Heart right ventricle (tissue), 16 donors: ENCODE results near the gene SPECC1L. TPM values are rescaled to one million over a fixed set of nuclear protein-coding genes. Genes with fewer than 3 reads are reported as not detected.
"Not testable (repeated sequence)": the region's sequence is repeated elsewhere in the genome, so short reads cannot be mapped to it uniquely, and the experiment has no call there.

Source experiments
- ATAC-seq, 8 donors: fragments of 200-7000 bp; cut with Tn5 transposase; one replicate each; pipeline ENCODE4 v1.9.1; 2020; ENCODE audit warnings: mild to moderate bottlenecking in 8 of 8, moderate library complexity in 8 of 8, moderate number of reproducible peaks in 1 of 8
- DNase-seq, 2 donors: peaks; one replicate each; pipeline ENCODE4 v3.0.0-alpha.2; 2020
- H3K27ac ChIP-seq, 10 donors: fragments of 200-600 bp; sonication (generic) in 2 of 10; one replicate each; pipeline versions ENCODE4 v1.5.0 to v1.8.0; 2020 to 2022; ENCODE audit warnings: mild to moderate bottlenecking in 3 of 10
- H3K27me3 ChIP-seq, 7 donors: fragments of 200-600 bp; one replicate each; pipeline ENCODE4 v1.8.0; 2021 to 2022; ENCODE audit warnings: mild to moderate bottlenecking in 2 of 7
- H3K36me3 ChIP-seq, 9 donors: fragments of 200-600 bp; sonication (generic) in 1 of 9; one replicate each; pipeline versions ENCODE4 v1.5.0 to v1.8.0; 2020 to 2022; ENCODE audit warnings: mild to moderate bottlenecking in 2 of 9
- H3K4me1 ChIP-seq, 9 donors: fragments of 200-600 bp; sonication (generic) in 1 of 9; one replicate each; pipeline versions ENCODE4 v1.5.0 to v1.8.0; 2020 to 2022; ENCODE audit warnings: mild to moderate bottlenecking in 4 of 9
- H3K4me3 ChIP-seq, 10 donors: fragments of 200-600 bp; sonication (generic) in 2 of 10; one replicate each; pipeline versions ENCODE4 v1.5.0 to v1.8.0; 2020 to 2022; ENCODE audit warnings: mild to moderate bottlenecking in 7 of 10, moderate library complexity in 2 of 10
- H3K9me3 ChIP-seq, 11 donors: fragments of 200-600 bp in 10 of 11; sonication (generic) in 2 of 11; one replicate each; pipeline versions ENCODE4 v1.5.0 to v1.8.0; 2013 to 2022; ENCODE audit warnings: mild to moderate bottlenecking in 2 of 11, control low read depth in 1 of 11, moderate library complexity in 1 of 11
- WGBS, 2 donors: extraction: QIAGEN DNeasy Blood & Tissue Kit; methylation state at CpG; one replicate each; pipeline ENCODE4 v1.1.7; 2013; ENCODE audit warnings: inconsistent platforms in 1 of 2; 5-methylcytosine and 5-hydroxymethylcytosine counted together
- intact Hi-C, 10 donors: fragments of 100-400 bp; cut with DNase I; formaldehyde crosslinking; loops; one replicate each; pipeline versions ENCODE4 v1.11.1 to v1.14.2; 2022
- polyA plus RNA-seq, 2 donors: library from polyadenylated mRNA; stranded (reverse); fragments of 200-250 nt; gene quantifications; one replicate each; pipeline ENCODE4 v1.2.3, GENCODE V29; 2013
- total RNA-seq, 10 donors: library from RNA; stranded (reverse); fragmentation: NEBNext Ultra II Directional in 3 of 10; extraction: Animal tissue kit (Norgen Biotek cat#: 25700) in 3 of 10; gene quantifications; one replicate each; pipeline versions ENCODE4 v1.2.1 to v1.2.4, GENCODE V29; 2021 to 2023
- TF ChIP-seq, protein P1 (sequence below), 9 donors: fragments of 200-600 bp; sonication (generic) in 2 of 9; IDR thresholded peaks; one replicate each; pipeline versions ENCODE4 v1.5.0 to v1.8.0; 2021 to 2022; ENCODE audit warnings: antibody characterized with exemption in 9 of 9, mild to moderate bottlenecking in 5 of 9, moderate library complexity in 1 of 9
- donor health status: Arrhythmogenic right ventricular cardiomyopathy.
- donor health status: ischemic (EF 13 %, LVEDD 7.1; RV severe dilation, severe dysfunction).
- donor health status: healthy with polysubstance abuse.
- donor health status: DM: no; HTN: yes; CAD: no.
- donor health status: DM: no; HTN: no; CAD: no.
- donor health status: ischemic (EF 25% LVEDD 6.9; RV normal size, moderate dysfunction).
- donor health status: ischemic (EF 25% LVEDD 5.7; RV mildly dilated, moderate dysfunction).
- donor health status: healthy.
- donor health status: DM: yes; HTN: yes; CAD: no.
- donor health status: Ischemic cardiomyopathy.
- donor health status: ischemic (EF 35%, LVEDD 5.7; RV mildly dilated, moderate dysfunction).
- donor health status: nonischemic (EF 11% LVEDD 7.7; RV severe dilation, severe dysfunction).
- donor health status: DM: yes; HTN: yes; CAD: no.
- donor health status: PGD.
- donor health status: ischemic (EF 29% LVEDD 5.4; RV normal size, mild dysfunction).
- donor health status: nonischemic (EF 23%, LVEDD 6.1; RV moderate dilation, normal function).

Gene SPECC1L
- total and polyA plus RNA-seq, 12 donors, result 8.3 to 61.7 (median 49.5) TPM

DNA sequence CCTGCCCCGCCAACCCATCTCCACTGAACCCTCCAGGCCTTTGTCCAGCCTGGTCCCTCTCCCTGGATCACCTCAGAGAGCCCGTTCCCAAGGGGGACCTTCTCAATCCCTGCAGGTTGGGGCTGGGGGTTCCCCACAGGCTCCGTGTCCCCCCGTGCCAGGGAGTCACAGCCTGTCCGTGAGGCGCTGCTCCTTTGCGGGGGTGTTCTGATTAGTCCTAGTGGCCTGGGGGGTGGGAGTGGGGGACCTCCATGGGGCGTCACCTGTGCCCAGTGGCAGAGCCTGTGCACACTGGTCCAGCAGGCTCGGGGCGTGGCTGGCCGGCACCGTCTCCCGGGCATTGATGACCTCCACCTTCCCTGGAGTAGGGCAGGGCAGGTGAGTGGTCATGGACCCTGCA lies 37.4 kb upstream of the SPECC1L start:
- WGBS, 2 donors, result 97 to 98% methylated on average over 13 of the region's 13 CpGs

DNA sequence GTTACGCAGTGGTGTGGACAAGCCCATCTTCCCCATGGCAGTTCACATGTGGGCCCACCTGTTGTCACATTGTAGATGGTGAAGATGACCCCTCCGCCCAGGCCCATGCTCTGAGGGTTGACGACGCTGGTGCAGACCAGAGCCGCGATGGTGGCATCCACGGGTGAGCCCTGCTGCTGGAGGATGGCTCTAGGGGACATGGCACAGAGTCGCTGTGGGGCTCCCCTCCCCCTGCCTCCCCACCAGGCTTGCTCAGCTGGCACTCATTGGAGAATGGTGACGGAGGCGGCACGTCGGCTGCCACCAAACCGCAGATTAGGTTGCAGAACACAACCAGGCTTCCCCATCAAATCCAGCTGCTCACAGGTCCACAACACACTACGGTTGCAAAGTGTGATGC lies 36.8 kb upstream of the SPECC1L start:
- no peak overlapping the region for H3K4me3 ChIP-seq
- H3K9me3 ChIP-seq, result no peaks in the 10 kb centered on the region
- no peaks in the 10 kb centered on the region for H3K27me3 ChIP-seq
- DNase-seq (no peak), ATAC-seq (peak in 1 of 8 donors; percentile 14)
- intact Hi-C loops, result loop anchor here in 3 of 10 donors (5.0 kb wide), 2 partner anchors 37 to 47 kb away; no protein-coding TSS in a partner anchor
- 89 to 97% methylated on average over 14 of the region's 14 CpGs for WGBS, 2 donors
- peaks cover 0 to 19% (median 0%) of the 10 kb centered on the region in 9 donors for H3K36me3 ChIP-seq
- TF ChIP-seq, protein P1, sequence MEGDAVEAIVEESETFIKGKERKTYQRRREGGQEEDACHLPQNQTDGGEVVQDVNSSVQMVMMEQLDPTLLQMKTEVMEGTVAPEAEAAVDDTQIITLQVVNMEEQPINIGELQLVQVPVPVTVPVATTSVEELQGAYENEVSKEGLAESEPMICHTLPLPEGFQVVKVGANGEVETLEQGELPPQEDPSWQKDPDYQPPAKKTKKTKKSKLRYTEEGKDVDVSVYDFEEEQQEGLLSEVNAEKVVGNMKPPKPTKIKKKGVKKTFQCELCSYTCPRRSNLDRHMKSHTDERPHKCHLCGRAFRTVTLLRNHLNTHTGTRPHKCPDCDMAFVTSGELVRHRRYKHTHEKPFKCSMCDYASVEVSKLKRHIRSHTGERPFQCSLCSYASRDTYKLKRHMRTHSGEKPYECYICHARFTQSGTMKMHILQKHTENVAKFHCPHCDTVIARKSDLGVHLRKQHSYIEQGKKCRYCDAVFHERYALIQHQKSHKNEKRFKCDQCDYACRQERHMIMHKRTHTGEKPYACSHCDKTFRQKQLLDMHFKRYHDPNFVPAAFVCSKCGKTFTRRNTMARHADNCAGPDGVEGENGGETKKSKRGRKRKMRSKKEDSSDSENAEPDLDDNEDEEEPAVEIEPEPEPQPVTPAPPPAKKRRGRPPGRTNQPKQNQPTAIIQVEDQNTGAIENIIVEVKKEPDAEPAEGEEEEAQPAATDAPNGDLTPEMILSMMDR (IDR thresholded peaks at IDR 0.05), result no peak
- peaks cover 0 to 5% (median 3%) of the 10 kb centered on the region in 9 donors for H3K4me1 ChIP-seq
- H3K27ac ChIP-seq, result no peak overlapping the region

More for the DNA sequence above, 37.4 kb upstream of the SPECC1L start:
- Histone ChIP-seq H3K4me1 (peaks cover 0 to 5% (median 3%) of the 10 kb centered on the region in 9 donors), H3K4me3 (no peak overlapping the region), H3K27ac (no peak overlapping the region), H3K36me3 (peaks cover 0 to 25% (median 0%) of the 10 kb centered on the region in 9 donors), H3K27me3 (no peaks in the 10 kb centered on the region), H3K9me3 (no peaks in the 10 kb centered on the region)
- DNase-seq (no peak), ATAC-seq (peak in 3 of 8 donors; percentile 9 to 20 (median 19))
- TF ChIP-seq, protein P1 (IDR thresholded peaks at IDR 0.05), result no peak
- intact Hi-C loops, result loop anchor here in 3 of 10 donors (5.0 kb wide), 2 partner anchors 36 to 46 kb away; no protein-coding TSS in a partner anchor

DNA sequence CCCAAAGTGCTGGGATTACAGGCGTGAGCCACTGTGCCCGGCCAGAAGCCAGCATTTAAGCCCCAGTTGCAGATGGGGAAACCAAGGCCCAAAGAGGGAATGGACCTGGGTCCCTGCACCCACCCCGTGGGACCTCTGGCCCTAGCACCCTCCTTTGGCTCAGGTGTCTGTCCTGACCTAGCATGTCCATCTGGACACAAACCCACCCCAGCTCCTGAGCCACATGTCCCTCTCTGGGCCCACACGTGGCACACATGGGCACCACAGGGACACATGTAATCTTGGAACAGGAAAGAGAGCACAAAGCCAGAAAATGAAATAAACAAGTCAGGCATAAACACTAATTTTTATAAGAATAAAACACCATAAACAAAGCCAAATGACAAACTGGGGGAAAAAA lies 35.3 kb upstream of the SPECC1L start:
- intact Hi-C loops, result loop anchor here in 1 of 10 donors (5.0 kb wide), 1 partner anchor 502 kb away; no protein-coding TSS in a partner anchor
- TF ChIP-seq, protein P1 (IDR thresholded peaks at IDR 0.05), result no peak
- no peak overlapping the region for H3K27ac ChIP-seq
- ATAC-seq (no peak), DNase-seq (no peak)
- H3K4me1 ChIP-seq, result peaks cover 0 to 10% (median 3%) of the 10 kb centered on the region in 9 donors
- 94 to 95% methylated on average over 4 of the region's 4 CpGs for WGBS, 2 donors
- peaks cover 0 to 11% (median 0%) of the 10 kb centered on the region in 9 donors for H3K36me3 ChIP-seq
- no peaks in the 10 kb centered on the region for H3K27me3 ChIP-seq
- no peaks in the 10 kb centered on the region for H3K9me3 ChIP-seq
- H3K4me3 ChIP-seq, result no peak overlapping the region

DNA sequence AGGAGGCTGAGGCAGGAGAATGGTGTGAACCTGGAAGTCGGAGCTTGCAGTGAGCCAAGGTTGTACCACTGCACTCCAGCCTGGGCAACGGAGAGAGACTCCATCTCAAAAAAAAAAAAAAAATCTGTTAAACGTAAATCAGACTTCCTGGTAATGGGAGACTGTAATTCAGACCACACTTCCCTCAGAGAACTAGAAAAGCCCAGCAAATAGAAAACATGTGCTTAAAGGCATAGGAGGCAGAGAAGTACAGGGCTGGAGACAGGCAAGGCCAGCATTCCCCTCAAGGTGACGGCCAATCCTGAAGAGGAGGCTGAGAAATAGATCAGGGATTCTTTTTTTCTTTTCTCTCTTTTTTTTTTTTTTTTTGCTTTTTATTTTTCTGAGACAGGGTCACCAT lies 34.0 kb upstream of the SPECC1L start:
- peaks cover 0 to 17% (median 5%) of the 10 kb centered on the region in 9 donors for H3K4me1 ChIP-seq
- no peak for DNase-seq
- intact Hi-C loops, result loop anchor here in 1 of 10 donors (5.0 kb wide), 1 partner anchor 501 kb away; no protein-coding TSS in a partner anchor
- no peak overlapping the region for H3K27ac ChIP-seq
- H3K36me3 ChIP-seq, result peaks cover 0 to 4% (median 0%) of the 10 kb centered on the region in 9 donors
- 70 to 90% methylated on average over 4 of the region's 4 CpGs for WGBS, 2 donors
- H3K9me3 ChIP-seq, result no peaks in the 10 kb centered on the region
- H3K27me3 ChIP-seq, result no peaks in the 10 kb centered on the region
- TF ChIP-seq, protein P1 (IDR thresholded peaks at IDR 0.05), result no peak
- H3K4me3 ChIP-seq, result no peak overlapping the region
- no peak for ATAC-seq

DNA sequence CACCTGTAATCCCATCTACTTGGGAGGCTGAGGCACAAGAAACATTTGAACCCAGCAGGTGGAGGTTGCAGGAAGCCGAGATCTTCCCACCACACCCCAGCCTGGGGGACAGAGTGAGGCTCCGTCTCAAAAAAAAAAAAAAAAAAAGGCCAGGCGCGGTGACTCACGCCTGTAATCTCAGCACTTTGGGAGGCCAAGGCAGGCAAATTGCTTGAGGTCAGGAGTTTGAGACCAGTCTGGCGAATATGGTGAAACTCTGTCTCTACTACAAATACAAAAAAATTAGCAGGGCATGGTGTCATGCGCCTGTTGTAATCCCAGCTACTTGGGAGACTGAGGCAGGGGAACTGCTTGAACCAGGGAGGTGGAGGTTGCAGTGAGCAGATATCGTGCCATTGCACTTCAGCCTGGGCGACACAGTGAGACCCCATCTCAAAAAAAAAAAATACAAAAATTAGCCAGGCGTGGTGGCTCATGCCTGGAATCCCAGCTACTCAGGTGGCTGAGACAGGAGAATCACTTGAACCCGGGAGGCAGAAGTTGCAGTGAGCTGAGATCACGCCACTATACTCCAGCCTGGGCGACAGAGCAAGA lies 32.4 kb upstream of the SPECC1L start:
- H3K27me3 ChIP-seq, DNase-seq, H3K4me3 ChIP-seq, H3K27ac ChIP-seq, ATAC-seq, H3K9me3 ChIP-seq, H3K36me3 ChIP-seq: not testable (repeated sequence)
- WGBS, 2 donors, result 93 to 94% methylated on average over 13 of the region's 13 CpGs
- intact Hi-C loops, result loop anchor here in 1 of 10 donors (5.0 kb wide), 1 partner anchor 499 kb away; no protein-coding TSS in a partner anchor
- peaks cover 0 to 30% (median 16%) of the 10 kb centered on the region in 9 donors for H3K4me1 ChIP-seq
